Measurements from ENCODE around the gene TMEM19.
A peak's percentile ranks its signal among the peaks of the same experiment; 100 is the strongest.
"Not testable (repeated sequence)": the region's sequence is repeated elsewhere in the genome, so short reads cannot be mapped to it uniquely, and the experiment has no call there.

TMEM19 gene

DNA sequence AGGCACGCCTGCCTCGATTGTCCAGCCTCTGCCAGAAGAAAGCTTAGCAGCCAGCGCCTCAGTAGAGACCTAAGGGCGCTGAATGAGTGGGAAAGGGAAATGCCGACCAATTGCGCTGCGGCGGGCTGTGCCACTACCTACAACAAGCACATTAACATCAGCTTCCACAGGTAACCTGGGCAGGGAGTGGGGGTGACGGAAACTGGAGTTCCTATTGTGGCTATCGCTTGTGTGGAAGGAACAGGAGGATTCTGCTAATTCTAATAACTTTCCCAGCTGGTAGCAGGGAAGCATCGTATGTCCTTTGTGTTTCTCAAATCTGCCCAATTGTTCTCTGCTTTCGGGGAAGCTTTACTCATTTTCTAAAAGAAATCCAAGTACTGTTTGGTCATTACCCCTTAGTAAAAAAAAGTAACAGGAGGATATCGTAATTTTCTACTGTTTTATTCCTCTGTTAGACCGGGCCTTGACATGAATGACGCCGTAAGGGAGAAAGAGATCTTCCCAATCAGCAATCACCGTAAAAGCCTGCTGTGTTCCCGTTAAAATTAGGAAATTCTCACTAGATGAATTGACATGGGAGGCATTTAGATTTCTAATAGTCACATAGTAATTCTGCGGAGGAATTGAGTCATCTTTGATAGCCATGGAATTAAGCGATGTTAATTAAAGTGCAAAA, 21.3 kb upstream of the TMEM19 start:
- DNase-seq: no peak
- intact Hi-C loops (cut with DNase I): loop anchor here (1.0 to 5.0 kb wide), 2 partner anchors 20 to 83 kb away; no protein-coding TSS in a partner anchor

DNA sequence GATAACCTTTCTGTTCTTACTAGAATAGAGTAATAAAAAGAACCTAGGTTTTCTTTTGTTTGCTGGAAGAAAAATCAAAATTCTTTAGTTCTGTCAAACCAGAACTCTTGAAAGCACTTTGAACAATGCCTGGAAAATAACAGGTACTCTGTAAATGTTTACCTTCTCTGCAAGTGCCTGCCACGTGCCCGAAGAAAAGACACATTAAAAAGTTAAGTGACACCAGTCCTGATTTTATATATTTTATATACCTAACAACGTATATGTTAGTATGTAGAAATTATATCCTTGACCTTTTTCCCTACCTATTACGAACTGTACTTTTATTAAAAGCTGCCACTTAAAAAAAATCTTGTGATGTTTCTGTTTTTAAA, 20.8 kb upstream of the TMEM19 start:
- DNase-seq: no peak
- intact Hi-C loops (cut with DNase I): no loop called here

DNA sequence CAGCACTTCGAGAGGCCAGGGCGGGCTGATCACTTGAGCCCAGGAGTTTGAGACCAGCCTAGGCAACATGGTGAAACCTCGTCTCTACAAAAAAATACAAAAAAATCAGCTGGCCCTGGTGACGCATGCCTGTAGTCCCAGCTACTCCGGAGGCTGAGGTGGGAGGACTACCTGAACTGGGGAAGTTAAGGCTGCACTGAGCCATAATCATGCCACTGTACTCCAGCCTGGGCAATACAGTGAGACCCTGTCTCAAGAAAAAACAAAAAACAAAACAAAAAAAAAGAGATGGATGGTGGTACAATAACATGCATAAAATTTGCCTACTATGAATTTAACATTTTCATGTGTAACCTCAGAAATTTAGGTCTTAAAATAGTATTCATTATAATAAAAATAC, 19.6 kb upstream of the TMEM19 start:
- DNase-seq: peak in 1 of 10 donors; percentile 24
- intact Hi-C loops (cut with DNase I): no loop called here

DNA sequence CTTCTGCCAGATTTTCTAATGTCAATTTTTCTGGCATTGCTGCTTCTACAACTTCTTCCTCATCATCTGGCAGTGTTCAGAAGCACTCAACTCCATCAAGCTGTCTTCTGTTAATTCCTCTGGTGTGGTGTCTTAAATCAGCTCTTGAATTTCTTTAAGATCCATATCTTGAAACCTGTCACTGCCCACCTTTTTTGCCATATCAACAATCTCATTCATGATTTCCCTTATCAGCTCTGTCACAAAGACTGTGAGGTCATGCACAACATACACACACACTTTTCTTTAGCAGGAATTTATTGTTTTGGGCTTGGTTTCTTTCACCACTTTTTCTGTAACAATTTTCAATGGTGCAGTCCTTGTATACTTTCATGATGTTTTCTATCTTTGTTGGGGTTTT, 14.6 kb upstream of the TMEM19 start:
- intact Hi-C loops (cut with DNase I): no loop called here
- DNase-seq: no peak

DNA sequence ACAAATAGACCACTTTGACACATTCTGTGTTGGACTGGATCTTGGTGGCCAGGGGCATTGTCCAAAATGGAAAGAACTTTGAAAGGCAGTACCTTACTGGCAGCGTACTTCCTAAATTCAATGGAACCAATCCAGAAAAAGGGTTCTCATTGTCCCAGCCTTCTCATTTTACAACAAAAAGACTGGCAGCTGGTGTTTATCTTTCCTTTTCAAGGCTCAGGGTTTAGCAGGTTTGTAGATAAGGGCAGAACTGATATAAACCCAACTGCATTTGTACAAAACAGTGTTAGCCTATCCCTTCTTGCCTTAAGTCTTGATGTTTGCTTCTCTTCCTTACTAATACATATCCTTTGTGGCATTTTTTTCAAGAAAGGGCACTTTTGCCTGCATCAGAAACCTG, 14.1 kb upstream of the TMEM19 start:
- intact Hi-C loops (cut with DNase I): no loop called here

DNA sequence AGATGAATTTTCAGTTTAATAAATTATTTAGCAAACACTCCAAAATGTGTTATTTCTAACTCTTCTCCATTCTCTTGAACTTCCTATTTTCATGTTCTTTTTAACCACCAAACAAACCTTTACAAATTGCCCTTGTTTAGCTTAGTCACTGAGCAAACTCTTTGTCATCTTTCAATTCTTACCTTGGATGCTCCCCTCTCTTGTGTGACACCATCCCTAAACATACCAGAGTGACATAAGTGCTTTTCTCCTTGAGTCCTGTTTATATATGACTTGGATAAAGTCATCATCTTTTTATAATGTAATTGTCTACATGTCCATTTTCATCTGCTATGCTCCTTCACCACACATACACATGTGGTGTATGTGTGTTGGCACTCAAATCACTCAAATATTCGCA, 3.4 kb upstream of the TMEM19 start:
- intact Hi-C loops (cut with DNase I): no loop called here
- no peak for DNase-seq

More for the DNA sequence above, 14.1 kb upstream of the TMEM19 start:
- no peak for DNase-seq

DNA sequence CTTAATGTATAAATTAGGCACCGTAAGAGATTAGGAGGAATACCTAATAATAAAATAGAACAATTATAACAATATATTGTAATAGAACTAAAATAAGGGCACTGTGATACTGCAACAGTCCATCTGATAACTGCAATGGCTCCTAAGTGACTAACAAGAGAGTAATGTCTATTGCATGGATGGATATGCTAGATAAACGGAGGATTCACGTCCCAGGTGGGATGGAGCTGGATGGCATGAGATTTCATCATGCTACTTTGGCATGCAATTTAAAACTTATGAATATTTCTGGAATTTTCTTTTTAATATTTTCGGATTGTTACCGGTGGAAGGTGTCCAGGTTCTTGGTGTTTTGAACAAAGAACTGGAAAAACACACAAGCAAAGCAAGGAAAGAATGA, 2.2 kb upstream of the TMEM19 start:
- no peak for DNase-seq
- intact Hi-C loops (cut with DNase I): loop anchor here (1.0 kb wide), 1 partner anchor 19 kb away; the partner anchor contains the start of gene THAP2

DNA sequence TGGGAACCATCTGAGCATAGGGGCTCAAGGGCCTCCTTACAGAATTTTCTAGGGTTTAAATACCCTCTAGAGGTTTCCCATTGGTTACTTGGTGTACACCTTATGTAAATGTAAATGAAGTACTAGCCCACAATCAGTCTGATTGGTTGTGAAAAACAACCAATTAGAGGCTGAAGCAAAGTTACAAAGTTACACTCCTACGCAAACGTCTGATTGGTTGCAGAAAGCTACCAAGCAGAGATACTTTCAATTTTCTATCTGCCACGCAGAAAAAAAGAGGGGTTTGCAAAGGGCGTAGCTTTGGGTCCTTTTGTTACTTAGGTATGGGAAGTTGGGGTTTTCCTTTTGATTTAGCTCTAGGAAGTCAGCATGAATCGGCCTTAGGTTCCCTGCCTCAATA, 1.8 kb upstream of the TMEM19 start:
- no peak for DNase-seq
- intact Hi-C loops (cut with DNase I): loop anchor here (1.0 kb wide), 1 partner anchor 20 kb away; the partner anchor contains the start of gene THAP2

DNA sequence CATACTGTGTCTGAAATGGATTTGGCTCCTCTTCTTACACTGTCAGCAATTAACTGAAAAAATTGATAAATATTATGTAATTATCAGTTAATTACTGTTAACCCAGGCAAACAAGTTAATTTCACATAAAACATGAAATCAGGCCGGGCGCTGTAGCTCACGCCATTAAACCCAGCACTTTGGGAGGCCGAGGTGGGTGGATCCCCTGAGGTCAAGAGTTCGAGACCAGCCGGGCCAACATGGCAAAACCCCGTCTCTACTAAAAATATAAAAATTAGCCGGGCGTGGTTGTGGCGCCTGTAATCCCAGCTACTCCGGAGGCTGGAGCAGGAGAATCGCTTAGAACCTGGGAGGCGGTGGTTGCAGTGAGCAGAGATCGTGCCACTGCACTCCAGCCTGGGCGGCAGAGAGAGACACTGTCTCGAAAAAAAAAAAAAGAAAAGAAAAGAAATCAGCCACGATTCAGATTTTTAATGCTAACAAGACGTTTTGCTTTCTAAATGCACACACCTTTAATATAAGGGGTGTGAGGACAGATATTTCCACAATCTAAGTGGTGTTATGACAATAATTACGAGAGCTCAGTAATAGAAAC, 473 bp upstream of the TMEM19 start:
- intact Hi-C loops (cut with DNase I): no loop called here
- peak in 3 of 10 donors; percentile 10 to 63 (median 22) for DNase-seq

DNA sequence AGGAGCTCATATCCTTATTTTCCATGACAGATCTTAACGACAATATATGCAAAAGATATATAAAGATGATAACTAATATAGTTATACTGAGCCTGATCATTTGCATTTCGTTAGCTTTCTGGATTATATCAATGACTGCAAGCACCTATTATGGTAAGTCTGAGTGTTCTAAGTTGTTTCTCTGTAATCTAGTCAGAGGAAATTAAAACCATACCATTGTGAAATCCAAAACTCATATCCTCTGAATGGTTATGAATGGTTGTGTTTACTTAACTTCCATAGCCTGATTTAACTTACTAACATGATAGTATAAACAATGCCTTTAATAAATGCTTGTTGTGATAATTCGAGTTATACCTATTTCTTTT, 760 bp downstream of the TMEM19 start:
- no peak for DNase-seq
- intact Hi-C loops (cut with DNase I): loop anchor here (2.0 kb wide), 1 partner anchor 68 kb away; the partner anchor contains the start of gene RAB21

DNA sequence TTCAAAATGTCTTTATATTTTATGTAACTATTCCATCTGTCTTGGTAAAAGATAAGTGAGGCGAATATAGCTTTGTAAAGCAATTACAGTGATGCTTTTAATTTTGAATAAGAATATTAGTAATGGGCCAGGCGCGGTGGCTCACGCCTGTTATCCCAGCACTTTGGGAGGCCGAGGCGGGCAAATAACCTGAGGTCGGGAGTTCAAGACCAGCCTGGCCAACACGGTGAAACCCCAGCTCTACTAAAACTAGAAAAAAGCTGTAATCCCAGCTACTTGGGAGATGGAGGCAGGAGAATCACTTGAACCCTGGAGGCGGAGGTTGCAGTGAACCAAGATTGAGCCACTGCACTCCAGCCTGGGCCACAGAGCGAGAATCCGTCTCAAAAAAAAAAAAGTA, 1.3 kb downstream of the TMEM19 start:
- DNase-seq: not testable (repeated sequence)
- intact Hi-C loops (cut with DNase I): loop anchor here (2.0 kb wide), 1 partner anchor 68 kb away; the partner anchor contains the start of gene RAB21

DNA sequence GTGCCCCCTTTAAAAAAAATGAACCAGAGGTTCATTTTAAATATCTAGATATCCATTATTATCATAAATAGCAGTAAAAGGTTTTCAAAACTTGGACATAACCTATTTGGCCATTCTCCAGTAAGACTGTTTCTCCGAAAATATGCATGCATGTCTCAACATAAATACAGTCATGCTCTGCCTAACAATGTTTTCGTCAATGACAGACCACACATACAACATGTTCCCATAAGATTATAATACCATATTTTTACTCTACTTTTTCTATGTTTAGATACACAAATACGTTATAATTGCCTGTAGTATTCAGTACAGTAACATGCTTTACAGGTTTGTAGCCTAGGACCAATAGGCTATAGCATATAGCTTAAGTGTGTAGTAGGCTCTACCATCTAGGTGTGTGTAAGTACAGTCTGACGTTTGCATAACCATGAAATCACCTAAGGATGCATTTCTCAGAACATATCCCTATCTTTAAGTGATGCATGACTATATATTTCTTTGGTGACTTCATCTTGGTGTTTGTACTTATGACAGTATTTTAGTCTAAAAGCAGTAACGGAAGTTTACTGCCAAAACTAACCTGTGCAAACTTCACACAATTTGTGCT, 3.2 kb downstream of the TMEM19 start:
- DNase-seq: no peak
- intact Hi-C loops (cut with DNase I): no loop called here

DNA sequence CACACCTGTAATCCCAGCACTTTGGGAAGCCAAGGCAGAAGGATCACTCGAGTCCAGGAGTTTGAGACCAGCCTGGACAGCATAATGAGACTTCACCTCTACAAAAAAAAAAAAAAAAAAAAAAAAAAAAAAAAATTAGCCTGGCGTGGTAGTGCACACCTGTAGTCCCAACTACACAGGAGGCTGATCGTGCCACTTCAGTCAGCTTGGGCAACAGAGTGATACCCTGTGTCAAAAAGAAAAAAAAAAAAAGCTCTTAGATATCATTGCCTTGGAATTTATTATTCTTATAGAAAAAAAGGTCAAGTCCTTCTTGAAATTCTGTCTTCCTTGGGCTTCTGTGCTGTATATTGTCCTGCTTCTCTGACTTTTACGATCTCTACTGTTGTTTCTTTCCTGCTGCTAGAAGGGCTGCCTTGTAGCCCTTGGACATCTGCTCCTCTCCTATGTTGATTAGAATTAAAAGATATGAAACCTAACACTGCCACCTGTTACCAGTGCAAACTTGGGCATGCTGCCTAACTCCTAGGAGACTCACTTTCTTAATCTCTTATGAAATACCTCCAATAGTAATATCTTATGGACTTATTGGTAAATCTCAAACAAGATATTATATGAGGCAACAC, 5.7 kb downstream of the TMEM19 start:
- DNase-seq: no peak
- intact Hi-C loops (cut with DNase I): no loop called here

DNA sequence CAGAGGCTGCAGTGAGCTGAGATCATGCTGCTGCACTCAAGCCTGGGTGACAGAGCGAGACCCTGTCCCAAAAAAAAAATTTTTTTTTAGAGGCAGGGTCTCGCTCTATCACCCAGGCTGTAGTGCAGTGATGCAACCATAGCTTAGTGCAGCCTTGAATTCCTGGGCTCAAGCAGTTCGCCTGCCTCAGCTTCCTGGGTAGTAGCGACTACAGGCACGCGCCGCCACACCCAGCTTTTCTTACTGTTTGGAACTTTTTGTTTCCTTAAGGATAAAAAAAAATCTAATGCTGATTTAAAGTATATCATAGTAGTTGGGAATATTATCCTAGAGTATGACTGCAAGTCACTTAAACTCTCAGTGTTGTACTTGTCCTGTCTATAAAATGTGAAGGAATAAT, 7.2 kb downstream of the TMEM19 start:
- intact Hi-C loops (cut with DNase I): no loop called here
- DNase-seq: no peak

DNA sequence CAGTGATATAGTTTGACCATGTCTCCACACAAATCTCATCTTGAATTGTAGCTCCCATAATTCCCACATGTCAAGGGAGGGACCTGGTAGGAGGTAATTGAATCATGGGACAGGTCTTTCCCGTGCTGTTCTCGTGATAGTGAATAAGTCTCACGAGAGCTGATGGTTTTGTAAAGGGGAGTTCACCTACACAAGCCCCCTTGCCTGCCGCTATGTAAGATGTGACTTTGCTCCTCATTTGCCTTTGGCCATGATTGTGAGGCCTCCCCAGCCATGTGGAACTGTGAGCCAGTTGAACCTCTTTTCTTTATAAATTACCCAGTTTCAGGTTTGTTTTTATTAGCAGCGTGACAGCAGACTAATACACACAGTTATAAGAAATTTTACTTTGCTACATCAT, 7.8 kb downstream of the TMEM19 start:
- DNase-seq; intact Hi-C loops (cut with DNase I): not testable (repeated sequence)

DNA sequence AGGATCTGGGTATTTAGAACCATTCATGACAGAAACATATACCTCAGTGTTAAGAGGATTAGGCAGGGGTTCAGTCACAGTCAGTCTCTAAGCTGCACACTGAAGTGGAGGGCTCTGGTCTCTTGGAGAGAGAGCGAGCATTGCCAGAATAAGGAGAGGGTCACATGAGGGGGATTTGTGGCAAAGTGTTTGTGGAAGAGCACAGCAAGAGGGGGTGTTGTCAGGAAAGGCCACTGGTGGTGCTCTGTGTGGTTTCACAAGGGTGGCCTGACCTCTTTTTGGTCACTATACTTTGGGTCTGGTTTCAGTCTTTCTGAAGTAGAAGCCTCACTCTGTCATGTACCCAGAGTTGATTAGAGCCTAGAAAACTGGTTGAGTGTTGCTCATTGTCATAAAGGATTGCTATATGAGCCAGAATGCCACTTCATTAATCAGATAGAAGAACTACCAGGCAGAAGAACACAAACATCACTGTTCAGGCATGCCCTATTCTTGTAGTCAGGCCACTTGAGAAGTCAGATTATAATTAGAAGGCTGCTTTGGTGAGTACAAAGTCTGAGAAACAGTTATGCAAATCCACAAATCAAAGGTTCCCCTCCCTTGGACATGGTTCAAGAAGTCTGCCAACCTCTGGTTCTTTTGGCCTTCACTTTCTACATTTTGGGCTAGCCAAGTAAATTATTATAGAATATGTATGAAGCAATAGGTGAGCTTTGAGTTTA, 8.4 kb downstream of the TMEM19 start:
- DNase-seq: no peak
- intact Hi-C loops (cut with DNase I): no loop called here

DNA sequence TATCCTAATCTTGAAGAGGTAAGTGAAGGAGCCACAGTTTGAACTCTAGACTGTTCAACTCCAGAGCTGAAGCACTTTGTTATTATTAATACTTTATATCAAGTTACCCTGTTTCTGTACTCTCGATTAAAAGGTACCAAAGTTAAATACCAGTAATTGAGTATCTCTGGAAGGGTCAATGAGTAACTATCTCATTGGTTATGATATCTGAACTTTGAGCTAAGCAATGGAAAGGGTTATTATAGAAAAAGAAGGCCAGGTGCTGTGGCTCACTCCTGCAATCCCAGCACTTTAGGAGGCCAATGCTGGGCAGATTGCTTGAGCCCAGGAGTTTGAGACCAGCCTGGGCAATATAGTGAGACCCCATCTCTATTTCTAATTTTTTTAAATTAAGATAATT, 9.9 kb downstream of the TMEM19 start:
- no peak for DNase-seq
- intact Hi-C loops (cut with DNase I): no loop called here

DNA sequence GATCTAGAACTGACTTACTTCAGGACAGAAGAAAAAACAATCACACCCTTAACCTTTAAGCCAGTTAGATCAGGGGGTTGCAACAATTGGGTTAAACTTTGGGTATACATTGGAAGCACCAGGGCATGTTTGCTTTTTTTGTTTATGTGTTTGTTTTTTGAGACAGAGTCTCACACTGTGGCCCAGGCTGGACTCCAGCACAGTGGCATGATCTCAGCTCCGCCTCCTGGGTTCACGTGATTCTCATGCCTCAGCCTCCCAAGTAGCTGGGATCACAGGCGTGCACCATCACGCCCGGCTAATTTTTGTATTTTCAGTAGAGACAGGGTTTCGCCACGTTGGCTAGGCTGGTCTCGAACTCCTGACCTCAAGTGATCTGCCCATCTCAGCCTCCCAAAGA, 16.3 kb downstream of the TMEM19 start:
- intact Hi-C loops (cut with DNase I); DNase-seq: not testable (repeated sequence)

DNA sequence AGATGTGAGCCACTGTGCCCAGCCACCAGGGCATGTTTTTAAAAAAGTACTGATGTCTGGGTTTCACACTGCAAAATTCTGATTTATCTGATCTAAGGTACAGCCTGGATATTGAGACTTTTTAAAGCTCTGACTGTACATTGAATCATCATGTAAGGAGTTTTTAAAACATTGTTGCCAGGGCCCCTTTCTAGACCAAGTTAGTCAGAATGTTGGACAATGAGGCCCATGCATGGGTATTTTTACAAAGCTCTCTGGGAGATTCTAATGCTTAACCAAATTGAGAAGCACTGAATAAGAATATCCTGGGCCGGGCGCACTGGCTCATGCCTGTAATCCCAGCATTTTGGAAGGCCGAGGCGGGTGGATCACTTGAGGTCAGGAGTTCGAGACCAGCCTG, 16.7 kb downstream of the TMEM19 start:
- intact Hi-C loops (cut with DNase I): no loop called here
- DNase-seq: no peak

DNA sequence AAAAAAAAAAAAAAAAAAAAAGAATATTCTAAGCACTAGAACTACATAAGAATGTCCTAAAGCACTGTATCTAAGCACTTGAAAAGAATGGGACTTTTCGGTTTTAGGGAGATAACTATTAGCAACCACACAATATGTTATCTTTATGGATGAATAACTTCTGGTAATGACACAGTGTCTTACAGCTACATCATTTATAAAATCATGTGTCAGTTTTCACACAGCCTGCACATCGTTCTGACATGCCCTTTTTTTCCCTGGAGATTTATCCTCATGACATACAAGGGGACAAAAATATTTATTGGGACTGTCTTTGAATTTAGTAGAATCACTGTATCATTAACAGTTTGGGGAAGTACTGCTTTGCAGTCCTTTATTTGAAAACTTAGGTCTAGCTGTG, 17.3 kb downstream of the TMEM19 start:
- intact Hi-C loops (cut with DNase I): no loop called here
- DNase-seq: no peak

DNA sequence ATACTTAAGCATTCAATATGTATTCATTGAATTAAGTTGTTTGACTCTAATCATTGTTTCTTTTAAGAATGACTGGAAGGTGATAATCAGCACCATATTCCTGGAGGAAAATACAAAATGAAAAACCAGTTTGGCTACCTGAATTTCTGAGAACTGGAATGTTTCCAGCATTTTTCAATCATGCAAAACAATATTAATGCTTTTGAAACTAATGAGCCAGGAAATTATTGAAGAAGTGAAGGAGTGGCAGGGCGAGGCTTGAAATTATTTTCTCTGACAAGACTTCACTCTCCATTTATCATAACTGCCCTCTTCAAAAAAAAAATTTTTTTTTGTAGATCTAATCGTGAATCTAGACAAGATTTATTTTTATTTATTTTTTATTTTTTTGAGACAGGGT, 19.0 kb downstream of the TMEM19 start:
- intact Hi-C loops (cut with DNase I): no loop called here
- DNase-seq: no peak
